CMK (cell line): ENCODE results near the gene CFAP20DC.
"Not testable (repeated sequence)": the region's sequence is repeated elsewhere in the genome, so short reads cannot be mapped to it uniquely, and the experiment has no call there.

Experiments
- DNase-seq: peaks from one replicate; pipeline ENCODE4 v3.0.0-alpha.2; 2010; ENCODE audit warnings: low read depth

The CFAP20DC gene

GRCh38 chr3:58743296-58743695 is 306.5 kb downstream of the CFAP20DC start:
- no peak for DNase-seq

DNA sequence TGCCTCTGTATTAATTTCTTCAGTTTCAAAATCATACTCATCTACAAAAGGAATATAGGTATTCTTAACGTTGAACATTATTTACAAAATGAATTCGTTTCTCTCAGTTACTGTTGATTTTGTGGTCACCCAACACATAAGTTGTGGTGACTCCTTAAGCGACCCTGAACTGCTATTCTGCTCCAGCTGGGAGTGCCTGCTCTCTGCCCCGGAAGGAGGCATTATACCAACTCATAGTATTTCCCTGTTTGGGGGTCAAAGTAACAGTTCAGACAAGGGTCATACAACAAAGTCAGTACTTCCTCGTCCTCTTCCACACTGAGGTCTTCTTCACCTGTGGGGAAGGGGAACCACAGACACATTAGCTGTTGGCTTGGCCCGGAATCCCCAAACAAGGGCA is 307.6 kb downstream of the CFAP20DC start:
- DNase-seq: no peak

GRCh38 chr3:58737644-58738043 is 312.2 kb downstream of the CFAP20DC start:
- no peak for DNase-seq

GRCh38 chr3:58731673-58732072 is 318.2 kb downstream of the CFAP20DC start:
- DNase-seq: no peak

DNA sequence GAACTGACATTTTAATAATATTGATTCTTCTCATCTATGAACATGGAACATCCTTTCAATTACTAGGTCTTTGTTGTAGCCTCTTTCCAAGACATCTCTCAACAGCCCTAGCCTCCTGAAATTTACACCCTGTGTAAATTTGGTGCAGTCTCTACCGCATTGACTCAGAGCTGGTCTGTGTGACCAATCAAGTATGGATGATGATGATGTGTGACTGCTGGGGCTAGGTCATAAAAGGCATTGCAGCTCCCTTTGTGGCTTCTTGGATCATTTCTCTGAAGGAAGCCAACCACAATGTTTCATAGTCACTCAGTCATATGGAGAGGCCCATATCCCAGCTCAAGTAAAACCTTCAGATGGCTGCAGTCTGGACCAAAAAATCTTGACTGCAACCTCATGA is 321.1 kb downstream of the CFAP20DC start:
- DNase-seq: no peak

DNA sequence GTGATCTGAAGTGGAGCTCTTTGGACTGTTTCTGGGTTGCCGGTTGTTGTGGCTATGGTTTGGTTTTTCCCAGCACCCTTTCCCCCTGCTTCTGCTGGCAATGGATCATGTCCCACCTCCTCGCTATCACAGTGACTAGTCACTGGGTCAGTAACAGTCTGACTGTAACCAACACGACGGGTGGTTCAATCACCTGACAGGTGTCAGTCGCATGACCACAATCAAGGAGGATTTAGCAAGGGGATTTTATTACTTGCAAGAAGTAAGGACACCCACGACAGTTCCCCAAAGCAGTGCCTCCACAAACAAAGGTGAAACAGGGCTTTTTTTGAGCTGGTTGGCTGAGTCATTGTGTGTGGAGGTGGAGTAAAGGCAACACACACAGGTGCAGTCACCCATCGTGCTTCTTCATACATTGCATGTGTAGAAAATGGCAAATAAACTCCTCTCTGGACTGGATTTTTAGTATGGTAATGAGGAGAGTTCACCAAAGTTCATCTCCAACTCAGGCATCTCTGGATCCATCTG is 324.4 kb downstream of the CFAP20DC start:
- no peak for DNase-seq

GRCh38 chr3:58724336-58724735 is 325.5 kb downstream of the CFAP20DC start:
- DNase-seq: no peak

GRCh38 chr3:58723173-58723572 is 326.7 kb downstream of the CFAP20DC start:
- no peak for DNase-seq

- no peak for DNase-seq
Measured at GRCh38 chr3:58722561-58722960, 327.3 kb downstream of the CFAP20DC start.

GRCh38 chr3:58720526-58720925 is 329.3 kb downstream of the CFAP20DC start:
- DNase-seq: no peak

DNA sequence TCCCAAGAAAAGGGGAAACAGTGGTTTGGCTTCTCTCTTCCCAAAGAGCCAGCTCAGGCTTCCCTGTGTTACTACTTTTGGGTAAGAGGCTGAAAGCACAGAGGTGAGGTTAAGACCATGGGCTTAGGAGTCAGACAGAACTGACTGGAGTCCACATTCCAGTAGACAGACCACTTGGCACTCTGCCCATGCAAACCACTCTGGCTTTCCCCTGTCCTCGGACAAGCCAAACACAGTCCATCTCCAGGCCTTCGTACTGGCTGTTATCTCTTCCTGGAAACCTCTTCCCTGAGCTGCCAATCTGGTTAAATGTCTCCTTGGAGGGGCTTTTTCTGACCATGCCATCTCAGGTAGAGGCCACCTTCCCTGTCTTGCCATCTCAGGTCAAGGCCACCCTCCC is 330.1 kb downstream of the CFAP20DC start:
- DNase-seq: no peak

DNA sequence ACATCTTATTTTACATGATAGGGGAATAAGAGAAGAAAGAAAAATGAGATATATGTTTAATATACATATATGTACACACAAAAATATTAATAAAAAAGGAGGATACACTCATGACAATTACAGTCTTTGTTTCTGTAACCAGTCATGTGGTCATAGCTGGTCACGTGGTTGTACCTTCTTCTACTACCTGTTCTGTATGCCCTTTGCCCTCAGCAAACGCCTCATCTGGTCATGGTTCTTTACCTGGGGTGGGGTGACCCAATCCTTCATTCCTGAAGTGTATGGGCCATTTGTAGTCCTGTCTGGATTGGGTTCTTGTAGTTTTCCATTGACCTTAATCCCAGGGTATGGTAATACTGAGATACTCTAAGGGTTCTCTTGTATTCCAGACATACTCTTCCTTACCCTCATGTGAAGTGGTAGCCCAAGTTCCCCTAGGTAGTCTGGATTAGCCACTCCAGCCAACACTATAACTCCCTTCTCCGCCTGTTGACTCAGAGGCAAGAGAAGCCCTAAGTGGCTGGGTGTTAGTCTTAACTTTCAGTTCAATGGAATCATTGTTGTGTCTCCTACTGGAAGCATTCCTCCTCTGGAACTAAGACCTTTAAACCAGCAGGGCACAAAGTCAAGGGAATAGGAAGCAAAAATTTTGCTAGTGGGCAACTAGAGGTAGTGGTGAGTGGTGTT is 336.0 kb downstream of the CFAP20DC start:
- no peak for DNase-seq

DNA sequence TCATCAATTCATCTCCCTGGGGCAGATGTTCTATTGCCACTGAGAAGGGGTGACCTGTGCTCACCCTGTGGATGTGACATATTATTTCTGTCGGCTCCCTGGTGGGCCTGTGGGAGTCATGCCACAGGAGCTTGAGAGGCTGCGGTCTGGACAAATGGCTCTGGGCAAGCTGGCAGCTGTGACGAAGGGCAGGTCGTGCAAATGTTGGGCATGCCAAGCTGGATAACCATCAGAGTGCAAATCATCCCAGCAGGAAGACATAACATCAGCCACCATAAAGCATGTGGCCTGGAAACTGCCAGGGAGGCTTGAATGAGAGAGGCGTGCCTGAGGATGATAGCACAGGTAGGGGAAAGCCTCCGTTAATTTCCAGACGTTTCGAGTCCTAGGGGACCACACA is 338.0 kb downstream of the CFAP20DC start:
- no peak for DNase-seq

DNA sequence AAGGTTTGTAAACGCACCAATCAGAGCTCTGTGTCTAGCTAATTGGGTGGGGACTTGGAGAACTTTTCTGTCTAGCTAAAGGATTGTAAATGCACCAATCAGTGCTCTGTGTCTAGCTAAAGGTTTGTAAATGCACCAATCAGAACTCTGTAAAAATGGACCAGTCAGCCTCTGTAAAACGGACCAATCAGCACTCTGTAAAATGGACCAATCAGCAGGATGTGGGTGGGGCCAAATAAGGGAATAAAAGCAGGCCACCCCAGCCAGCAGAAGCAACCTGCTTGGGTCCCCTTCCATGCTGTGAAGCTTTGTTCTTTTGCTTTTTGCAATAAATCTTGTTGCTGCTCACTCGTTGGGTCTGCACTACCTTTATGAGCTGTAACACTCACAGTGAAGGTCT is 340.8 kb downstream of the CFAP20DC start:
- DNase-seq: not testable (repeated sequence)

DNA sequence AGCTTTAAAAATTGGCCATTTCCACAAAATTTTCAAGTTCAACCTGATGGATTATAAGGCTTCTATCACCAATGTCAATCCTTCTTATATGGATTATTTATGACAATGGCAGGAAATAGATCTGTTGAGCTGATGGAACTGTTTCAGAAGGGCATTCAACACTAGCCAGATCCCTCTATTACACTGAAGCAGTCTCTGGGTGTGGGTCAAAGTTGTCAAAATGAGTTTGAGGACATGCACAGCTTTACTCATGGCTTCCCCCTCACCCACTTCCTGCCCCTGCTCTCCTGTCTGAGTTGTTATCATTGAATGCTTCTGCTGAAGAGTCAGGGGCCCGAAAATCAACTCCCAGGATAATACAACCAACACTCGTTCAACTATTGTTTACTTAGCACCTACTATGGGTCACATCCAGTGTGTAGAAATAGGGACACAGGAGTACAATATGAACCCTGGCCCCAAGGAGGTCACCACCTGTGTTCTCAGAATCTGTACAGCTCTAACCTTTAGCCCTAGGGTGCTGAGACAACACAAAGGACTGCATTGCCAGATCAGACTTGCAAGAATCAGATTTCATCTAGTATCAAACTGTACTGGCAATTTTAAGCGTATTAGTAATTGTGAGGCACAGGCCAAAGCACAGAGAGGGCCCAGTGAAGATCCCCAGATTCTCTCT is 341.6 kb downstream of the CFAP20DC start:
- no peak for DNase-seq

GRCh38 chr3:58707390-58707930 is 342.4 kb downstream of the CFAP20DC start:
- DNase-seq: no peak

DNA sequence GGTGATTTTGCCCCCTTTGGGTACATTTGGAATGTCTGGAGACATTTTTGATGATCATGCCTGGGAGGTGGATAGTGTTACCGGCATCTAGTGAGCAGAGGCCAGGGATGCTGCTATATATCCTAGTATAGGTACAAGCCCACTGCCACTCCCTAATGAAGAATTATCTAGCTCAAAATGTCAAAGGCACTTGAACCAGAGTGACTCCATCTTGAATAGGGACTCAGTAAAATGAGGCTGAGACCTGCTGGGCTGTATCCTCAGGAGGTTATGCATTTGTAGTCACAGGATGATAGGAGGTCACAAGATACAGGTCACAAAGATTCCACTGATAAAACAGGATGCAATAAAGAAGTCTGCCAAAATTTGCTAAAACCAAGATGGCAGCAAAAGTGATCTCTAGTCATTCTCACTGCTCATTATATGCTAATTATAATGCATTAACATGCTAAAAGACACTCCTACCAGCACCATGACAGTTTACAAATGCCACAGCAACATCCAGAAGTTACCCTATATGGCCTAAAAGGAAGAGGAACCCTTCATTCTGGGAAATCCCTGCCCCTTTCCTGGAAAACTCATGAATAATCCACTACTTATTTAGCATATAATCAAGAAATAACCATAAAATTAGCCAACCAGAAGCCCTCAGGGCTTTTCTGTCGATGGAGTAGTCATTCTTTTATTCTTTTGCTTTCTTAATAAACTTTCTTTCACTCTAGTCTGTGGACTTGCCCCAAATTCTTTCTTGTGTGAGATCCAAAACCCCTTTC is 343.2 kb downstream of the CFAP20DC start:
- no peak for DNase-seq

GRCh38 chr3:58704745-58705144 is 345.1 kb downstream of the CFAP20DC start:
- DNase-seq: no peak

- DNase-seq: not testable (repeated sequence)
Measured at GRCh38 chr3:58704304-58704703, 345.5 kb downstream of the CFAP20DC start.

- no peak for DNase-seq
Measured at GRCh38 chr3:58698246-58698645, 351.6 kb downstream of the CFAP20DC start.

- no peak for DNase-seq
Measured at GRCh38 chr3:58697561-58697960, 352.3 kb downstream of the CFAP20DC start.

- DNase-seq: not testable (repeated sequence)
Measured at GRCh38 chr3:58696813-58697212, 353.0 kb downstream of the CFAP20DC start.

DNA sequence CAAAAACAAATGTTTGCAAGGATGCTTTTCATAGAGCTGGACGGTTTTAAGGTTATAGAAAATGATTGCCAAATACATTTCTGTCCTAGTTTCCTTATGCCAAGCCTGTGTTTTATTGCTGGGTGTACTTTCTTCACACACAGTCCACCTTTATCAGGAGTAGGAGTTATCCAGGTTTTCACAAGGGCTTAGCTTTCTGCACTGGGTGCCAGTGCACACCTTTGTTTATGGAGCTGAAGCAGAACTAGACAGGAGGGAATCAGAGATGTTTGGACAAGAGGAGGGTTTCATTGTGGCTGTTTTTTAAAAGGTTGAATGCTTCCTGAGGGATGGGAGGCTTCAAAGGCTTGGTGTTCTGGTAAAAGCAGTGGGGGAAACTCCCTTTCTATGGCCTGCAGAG is 353.7 kb downstream of the CFAP20DC start:
- DNase-seq: no peak
